DMS 273 (cell line): ENCODE measurements around the gene ANKHD1.

Experiments used
- DNase-seq: peaks from one replicate; lab custom pipeline; 2025; ENCODE audit not compliant: unreplicated experiment; lab: John Stamatoyannopoulos, UW

ANKHD1 gene

GRCh38 chr5:140513124-140513523 lies 111.5 kb downstream of the ANKHD1 start:
- no peak for DNase-seq

GRCh38 chr5:140524003-140524402 lies 122.4 kb downstream of the ANKHD1 start:
- no peak for DNase-seq

GRCh38 chr5:140540227-140540626 lies 138.6 kb downstream of the ANKHD1 start:
- DNase-seq: no peak

- no peak for DNase-seq
Measured at GRCh38 chr5:140542972-140543371, 141.3 kb downstream of the ANKHD1 start.

- no peak for DNase-seq
Measured at GRCh38 chr5:140544986-140545385, 143.4 kb downstream of the ANKHD1 start.

GRCh38 chr5:140545606-140546005 lies 144.0 kb downstream of the ANKHD1 start:
- DNase-seq: no peak

- no peak for DNase-seq
Measured at GRCh38 chr5:140546851-140547507, 145.3 kb downstream of the ANKHD1 start.

- DNase-seq: peak; percentile 98
Measured at GRCh38 chr5:140547508-140548299, 146.1 kb downstream of the ANKHD1 start, which contains the start of gene EIF4EBP3. TSS of gene EIF4EBP3 (plus strand) at chr5:140547662. CDS start at chr5:140547738, 76 bp downstream.

GRCh38 chr5:140548300-140548688 lies 146.7 kb downstream of the ANKHD1 start:
- no peak for DNase-seq

- DNase-seq: no peak
Measured at GRCh38 chr5:140548791-140549190, 147.2 kb downstream of the ANKHD1 start.

GRCh38 chr5:140549237-140550144 lies 147.9 kb downstream of the ANKHD1 start:
- peak; percentile 51 for DNase-seq

GRCh38 chr5:140550147-140551079 lies 148.8 kb downstream of the ANKHD1 start:
- no peak for DNase-seq

- DNase-seq: no peak
Measured at GRCh38 chr5:140551872-140552271, 150.2 kb downstream of the ANKHD1 start.

- no peak for DNase-seq
Measured at GRCh38 chr5:140553657-140554056, 152.0 kb downstream of the ANKHD1 start.

- no peak for DNase-seq
Measured at GRCh38 chr5:140554454-140554853, 152.8 kb downstream of the ANKHD1 start.

- no peak for DNase-seq
Measured at GRCh38 chr5:140555747-140556312, 154.2 kb downstream of the ANKHD1 start.

- DNase-seq: peak; percentile 33
Measured at GRCh38 chr5:140556438-140556837, 154.8 kb downstream of the ANKHD1 start.

GRCh38 chr5:140557136-140557805 lies 155.6 kb downstream of the ANKHD1 start, which contains the start of gene SRA1:
TSS of gene SRA1 (minus strand) at chr5:140557473. CDS start at chr5:140557452, 21 bp downstream.
- DNase-seq: peak; percentile 97

- DNase-seq: no peak
Measured at GRCh38 chr5:140557965-140558364, 156.3 kb downstream of the ANKHD1 start.
